ENCODE results near the gene PIGR. TPM values are rescaled to one million over a fixed set of nuclear protein-coding genes. Genes with fewer than 3 reads are reported as not detected.

PIGR gene
- total and polyA plus RNA-seq, 8 donors: 7.1 to 83.4 (median 33.5) TPM

DNA sequence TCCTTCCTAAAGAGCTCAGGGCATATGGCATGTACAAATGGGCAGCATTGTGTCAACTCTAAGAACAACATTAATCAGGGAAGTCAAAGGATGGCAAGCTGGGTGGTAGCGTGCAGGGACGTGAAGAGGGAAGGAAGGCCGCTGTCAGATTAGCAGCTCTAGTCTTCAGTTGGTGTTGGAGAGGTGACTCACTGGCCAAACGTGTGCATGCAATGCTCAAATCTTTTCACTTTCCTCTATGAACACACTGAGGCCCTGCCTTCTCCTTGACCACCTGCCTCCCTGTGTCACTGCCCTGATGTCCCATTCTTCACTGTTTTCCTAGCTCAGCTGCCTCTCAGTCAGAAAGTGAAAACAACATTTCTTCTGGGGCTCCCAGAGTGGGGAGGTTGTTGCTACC is 5.9 kb upstream of the PIGR start:
- DNase-seq: no peak
- 53 to 54% methylated on average over 4 of the region's 4 CpGs for WGBS, 2 donors
- H3K27ac ChIP-seq: peak overlapping the region; percentile 31 to 81 (median 72)
- H3K9me3 ChIP-seq: no peaks in the 10 kb centered on the region
- FAIRE-seq: no peak
- H3K36me3 ChIP-seq: no peaks in the 10 kb centered on the region
- no peak overlapping the region for H3K4me3 ChIP-seq
- ATAC-seq: peak; percentile 24 to 64 (median 40)
- H3K4me1 ChIP-seq: peaks cover 7 to 36% (median 32%) of the 10 kb centered on the region in 3 donors
- intact Hi-C loops (cut with DNase I): no loop called here
- no peaks in the 10 kb centered on the region for H3K27me3 ChIP-seq
- TF ChIP-seq, protein P1, sequence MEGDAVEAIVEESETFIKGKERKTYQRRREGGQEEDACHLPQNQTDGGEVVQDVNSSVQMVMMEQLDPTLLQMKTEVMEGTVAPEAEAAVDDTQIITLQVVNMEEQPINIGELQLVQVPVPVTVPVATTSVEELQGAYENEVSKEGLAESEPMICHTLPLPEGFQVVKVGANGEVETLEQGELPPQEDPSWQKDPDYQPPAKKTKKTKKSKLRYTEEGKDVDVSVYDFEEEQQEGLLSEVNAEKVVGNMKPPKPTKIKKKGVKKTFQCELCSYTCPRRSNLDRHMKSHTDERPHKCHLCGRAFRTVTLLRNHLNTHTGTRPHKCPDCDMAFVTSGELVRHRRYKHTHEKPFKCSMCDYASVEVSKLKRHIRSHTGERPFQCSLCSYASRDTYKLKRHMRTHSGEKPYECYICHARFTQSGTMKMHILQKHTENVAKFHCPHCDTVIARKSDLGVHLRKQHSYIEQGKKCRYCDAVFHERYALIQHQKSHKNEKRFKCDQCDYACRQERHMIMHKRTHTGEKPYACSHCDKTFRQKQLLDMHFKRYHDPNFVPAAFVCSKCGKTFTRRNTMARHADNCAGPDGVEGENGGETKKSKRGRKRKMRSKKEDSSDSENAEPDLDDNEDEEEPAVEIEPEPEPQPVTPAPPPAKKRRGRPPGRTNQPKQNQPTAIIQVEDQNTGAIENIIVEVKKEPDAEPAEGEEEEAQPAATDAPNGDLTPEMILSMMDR (IDR thresholded peaks at IDR 0.05): no peak

- Histone ChIP-seq H3K36me3 (no peaks in the 10 kb centered on the region), H3K27ac (peak overlapping the region; percentile 31 to 81 (median 72)), H3K9me3 (no peaks in the 10 kb centered on the region), H3K4me1 (peaks cover 7 to 36% (median 32%) of the 10 kb centered on the region in 3 donors), H3K27me3 (no peaks in the 10 kb centered on the region), H3K4me3 (no peak overlapping the region)
- FAIRE-seq (no peak), DNase-seq (peak in 2 of 6 donors; percentile 23 to 42), ATAC-seq (peak; percentile 65 to 85 (median 74))
- intact Hi-C loops (cut with DNase I): no loop called here
- WGBS, 2 donors: 36 to 40% methylated on average over 4 of the region's 4 CpGs
- TF ChIP-seq, protein P1 (IDR thresholded peaks at IDR 0.05): no peak
Observed at GRCh38 chr1:206951318-206952100, 5.2 kb upstream of the PIGR start.

- Histone ChIP-seq H3K4me1 (peaks cover 7 to 44% (median 32%) of the 10 kb centered on the region in 3 donors), H3K27ac (no peak overlapping the region), H3K9me3 (no peaks in the 10 kb centered on the region), H3K4me3 (no peak overlapping the region), H3K27me3 (no peaks in the 10 kb centered on the region), H3K36me3 (no peaks in the 10 kb centered on the region)
- WGBS, 2 donors: 80 to 86% methylated on average over 5 of the region's 5 CpGs
- intact Hi-C loops (cut with DNase I): no loop called here
- DNase-seq (no peak), ATAC-seq (no peak), FAIRE-seq (no peak)
- TF ChIP-seq, protein P1 (IDR thresholded peaks at IDR 0.05): no peak
Observed at GRCh38 chr1:206949641-206950040, 3.4 kb upstream of the PIGR start.

- DNase-seq (no peak), ATAC-seq (no peak), FAIRE-seq (no peak)
- no peaks in the 10 kb centered on the region for H3K27me3 ChIP-seq
- H3K36me3 ChIP-seq: no peaks in the 10 kb centered on the region
- intact Hi-C loops (cut with DNase I): no loop called here
- H3K9me3 ChIP-seq: no peaks in the 10 kb centered on the region
- no peak overlapping the region for H3K27ac ChIP-seq
- 57 to 59% methylated on average over 4 of the region's 4 CpGs for WGBS, 2 donors
- H3K4me1 ChIP-seq: peaks cover 5 to 42% (median 32%) of the 10 kb centered on the region in 3 donors
- TF ChIP-seq, protein P1 (IDR thresholded peaks at IDR 0.05): no peak
- no peak overlapping the region for H3K4me3 ChIP-seq
Observed at GRCh38 chr1:206949208-206949607, 2.9 kb upstream of the PIGR start.

GRCh38 chr1:206947255-206947654 is 989 bp upstream of the PIGR start:
- no peak for ATAC-seq
- 81 to 87% methylated on average over 3 of the region's 3 CpGs for WGBS, 2 donors
- intact Hi-C loops (cut with DNase I): no loop called here
- no peak overlapping the region for H3K4me3 ChIP-seq
- TF ChIP-seq, protein P1 (IDR thresholded peaks at IDR 0.05): no peak
- H3K36me3 ChIP-seq: no peaks in the 10 kb centered on the region
- no peaks in the 10 kb centered on the region for H3K27me3 ChIP-seq
- no peak overlapping the region for H3K27ac ChIP-seq
- H3K9me3 ChIP-seq: no peaks in the 10 kb centered on the region
- FAIRE-seq: no peak
- no peak for DNase-seq
- H3K4me1 ChIP-seq: peaks cover 0 to 37% (median 13%) of the 10 kb centered on the region in 3 donors
